ENCODE data around the gene ACTL7A. TPM values are rescaled to one million over a fixed set of nuclear protein-coding genes. Genes with fewer than 3 reads are reported as not detected.
"Not testable (repeated sequence)": the region's sequence is repeated elsewhere in the genome, so short reads cannot be mapped to it uniquely, and the experiment has no call there.

Gene ACTL7A
- total RNA-seq, 2 donors from 2014 or later: not detected

DNA sequence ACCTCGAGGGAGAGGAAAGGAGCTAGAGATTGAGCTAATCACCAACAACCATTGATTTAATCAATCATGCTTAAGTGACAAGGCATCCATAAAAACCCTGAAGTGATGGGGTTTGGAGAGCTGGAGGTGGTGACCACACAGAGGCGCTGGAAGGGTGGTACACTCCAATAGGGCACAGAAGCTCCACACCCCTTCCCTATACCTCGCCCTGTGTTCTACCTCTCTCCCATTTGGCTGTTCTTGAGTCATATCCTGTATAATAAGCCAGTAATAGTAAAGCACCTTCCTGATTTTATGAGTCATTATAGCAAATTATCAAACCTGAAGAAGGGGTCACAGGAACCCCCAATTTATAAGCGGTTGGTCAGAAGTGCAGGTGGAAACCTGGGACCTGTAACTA is 24.5 kb upstream of the ACTL7A start:
- no peaks in the 10 kb centered on the region for H3K36me3 Mint-ChIP-seq
- H3K27me3 Mint-ChIP-seq: peaks cover 0 to 12% of the 10 kb centered on the region in 2 donors
- H3K9me3 Mint-ChIP-seq: no peaks in the 10 kb centered on the region
- H3K4me1 Mint-ChIP-seq (ENCODE audit: low read depth in 2 of 2): peaks cover 3% of the 10 kb centered on the region in 2 donors
- ATAC-seq (no peak), DNase-seq (ENCODE audit: low spot score) (no peak)
- no peak overlapping the region for H3K27ac Mint-ChIP-seq
- no peak overlapping the region for H3K4me3 Mint-ChIP-seq

DNA sequence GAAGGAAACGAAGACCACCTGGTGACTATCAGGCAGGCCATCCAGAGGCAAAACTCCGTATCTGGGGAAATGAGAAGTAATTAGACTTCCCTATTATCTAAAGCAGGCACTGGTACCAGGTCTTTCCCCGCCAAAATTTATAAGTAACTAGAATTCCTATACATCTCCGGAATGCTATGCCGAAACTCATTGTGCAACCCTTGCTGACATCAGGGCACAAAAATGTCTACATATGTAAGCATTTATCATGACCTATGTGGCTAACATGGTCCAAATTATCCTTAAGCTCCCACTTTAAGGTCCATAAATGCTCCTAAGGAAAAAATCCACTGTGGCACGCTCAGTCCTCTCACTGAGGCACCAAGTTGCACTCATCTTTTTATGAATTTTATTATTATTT is 24.0 kb upstream of the ACTL7A start:
- no peak for DNase-seq (ENCODE audit: low spot score)
- Mint-ChIP-seq H3K4me1 (ENCODE audit: low read depth in 2 of 2) (peaks cover 8% of the 10 kb centered on the region in 2 donors), H3K4me3 (no peak overlapping the region), H3K27ac (no peak overlapping the region), H3K36me3 (no peaks in the 10 kb centered on the region), H3K27me3 (peaks cover 0 to 9% of the 10 kb centered on the region in 2 donors), H3K9me3 (no peaks in the 10 kb centered on the region)
- no peak for ATAC-seq

- not testable (repeated sequence) for DNase-seq (ENCODE audit: low spot score); H3K27me3 Mint-ChIP-seq; H3K9me3 Mint-ChIP-seq; H3K4me3 Mint-ChIP-seq; H3K27ac Mint-ChIP-seq; H3K4me1 Mint-ChIP-seq (ENCODE audit: low read depth in 2 of 2); ATAC-seq; H3K36me3 Mint-ChIP-seq
Observed at GRCh38 chr9:108839561-108839960, 22.5 kb upstream of the ACTL7A start.

DNA sequence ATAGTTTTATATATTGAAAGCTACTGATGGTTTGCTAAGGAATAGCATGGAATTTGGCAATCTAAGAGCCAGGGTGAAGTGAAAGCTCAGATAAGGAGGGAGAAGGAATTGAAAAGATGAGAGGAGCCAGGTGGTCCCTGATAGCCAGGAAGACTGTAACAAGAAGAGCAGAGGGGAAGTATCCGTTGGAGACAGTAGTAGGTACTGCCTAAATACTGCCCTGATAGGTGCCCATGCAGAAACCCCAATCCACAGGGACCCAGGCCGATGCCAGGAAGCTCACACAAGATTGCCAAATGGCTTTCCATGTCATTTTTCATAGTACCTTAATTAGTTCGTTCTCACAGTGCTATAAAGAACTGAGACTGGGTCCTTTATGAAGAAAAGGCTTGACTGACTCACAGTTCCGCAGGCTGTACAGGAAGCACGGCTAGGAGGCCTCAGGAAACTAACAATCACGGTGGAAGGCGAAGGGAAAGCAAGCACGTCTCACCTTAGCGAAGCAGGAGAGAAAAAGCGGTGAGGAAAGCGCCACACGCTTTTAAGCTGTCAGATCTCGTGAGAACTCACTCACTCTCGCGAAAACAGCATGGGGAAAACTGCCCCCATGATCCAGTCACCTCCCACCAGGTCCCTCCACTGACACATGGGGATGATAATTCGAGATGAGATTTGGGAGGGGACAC is 19.3 kb upstream of the ACTL7A start:
- H3K27ac Mint-ChIP-seq: no peak overlapping the region
- no peaks in the 10 kb centered on the region for H3K36me3 Mint-ChIP-seq
- ATAC-seq (no peak), DNase-seq (ENCODE audit: low spot score) (no peak)
- H3K4me1 Mint-ChIP-seq (ENCODE audit: low read depth in 2 of 2): peaks cover 9 to 10% of the 10 kb centered on the region in 2 donors
- H3K9me3 Mint-ChIP-seq: no peaks in the 10 kb centered on the region
- peak overlapping the region; percentile 28 for H3K4me3 Mint-ChIP-seq
- H3K27me3 Mint-ChIP-seq: no peaks in the 10 kb centered on the region

DNA sequence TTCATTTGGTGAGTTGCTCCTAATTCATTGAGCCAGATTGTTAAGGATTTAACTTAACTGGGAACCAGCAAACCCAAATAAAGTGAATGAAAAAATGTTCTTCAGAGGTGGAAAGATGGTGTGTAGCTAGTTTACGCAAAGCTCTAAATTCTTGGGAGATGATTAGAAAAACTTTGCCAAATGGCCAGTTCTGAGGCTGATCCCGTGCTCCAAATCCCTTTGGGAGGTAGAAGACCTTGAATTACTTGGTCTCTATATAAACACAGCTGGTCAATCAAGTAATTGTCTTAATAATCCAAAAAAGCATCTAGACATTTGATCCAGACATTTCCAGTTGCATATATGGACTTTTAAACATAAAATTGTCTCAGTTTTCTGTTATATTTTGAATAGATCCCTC is 17.7 kb upstream of the ACTL7A start:
- no peaks in the 10 kb centered on the region for H3K27me3 Mint-ChIP-seq
- no peak overlapping the region for H3K4me3 Mint-ChIP-seq
- no peak for ATAC-seq
- H3K36me3 Mint-ChIP-seq: no peaks in the 10 kb centered on the region
- H3K27ac Mint-ChIP-seq: no peak overlapping the region
- peaks cover 9 to 10% of the 10 kb centered on the region in 2 donors for H3K4me1 Mint-ChIP-seq (ENCODE audit: low read depth in 2 of 2)
- DNase-seq (ENCODE audit: low spot score): no peak
- H3K9me3 Mint-ChIP-seq: no peaks in the 10 kb centered on the region

DNA sequence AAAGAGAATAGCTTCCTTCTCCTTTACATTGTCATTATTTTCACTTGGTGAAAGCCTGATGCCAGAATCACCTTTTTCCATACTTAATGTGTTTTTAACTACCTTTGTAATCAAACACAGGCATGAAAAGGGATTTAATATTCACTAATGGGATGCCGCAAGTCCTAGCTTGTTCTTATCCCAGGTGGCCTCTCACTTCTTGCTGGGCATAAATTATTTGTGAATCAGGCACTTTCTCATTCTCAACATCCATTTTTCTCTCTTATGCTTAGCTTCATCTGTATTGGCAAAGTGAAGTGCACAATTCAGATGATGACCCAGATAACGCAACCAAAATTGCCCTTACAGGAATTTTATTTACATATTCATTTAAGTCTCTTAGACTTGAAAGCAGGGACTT is 17.2 kb upstream of the ACTL7A start:
- DNase-seq (ENCODE audit: low spot score) (no peak), ATAC-seq (no peak)
- H3K9me3 Mint-ChIP-seq: no peaks in the 10 kb centered on the region
- H3K27ac Mint-ChIP-seq: no peak overlapping the region
- no peaks in the 10 kb centered on the region for H3K27me3 Mint-ChIP-seq
- H3K4me3 Mint-ChIP-seq: no peak overlapping the region
- H3K36me3 Mint-ChIP-seq: no peaks in the 10 kb centered on the region
- H3K4me1 Mint-ChIP-seq (ENCODE audit: low read depth in 2 of 2): peaks cover 9 to 10% of the 10 kb centered on the region in 2 donors

- no peaks in the 10 kb centered on the region for H3K27me3 Mint-ChIP-seq
- ATAC-seq (no peak), DNase-seq (ENCODE audit: low spot score) (no peak)
- peaks cover 9 to 10% of the 10 kb centered on the region in 2 donors for H3K4me1 Mint-ChIP-seq (ENCODE audit: low read depth in 2 of 2)
- no peaks in the 10 kb centered on the region for H3K9me3 Mint-ChIP-seq
- no peak overlapping the region for H3K27ac Mint-ChIP-seq
- no peaks in the 10 kb centered on the region for H3K36me3 Mint-ChIP-seq
- H3K4me3 Mint-ChIP-seq: no peak overlapping the region
Observed at GRCh38 chr9:108845507-108845906, 16.6 kb upstream of the ACTL7A start.

DNA sequence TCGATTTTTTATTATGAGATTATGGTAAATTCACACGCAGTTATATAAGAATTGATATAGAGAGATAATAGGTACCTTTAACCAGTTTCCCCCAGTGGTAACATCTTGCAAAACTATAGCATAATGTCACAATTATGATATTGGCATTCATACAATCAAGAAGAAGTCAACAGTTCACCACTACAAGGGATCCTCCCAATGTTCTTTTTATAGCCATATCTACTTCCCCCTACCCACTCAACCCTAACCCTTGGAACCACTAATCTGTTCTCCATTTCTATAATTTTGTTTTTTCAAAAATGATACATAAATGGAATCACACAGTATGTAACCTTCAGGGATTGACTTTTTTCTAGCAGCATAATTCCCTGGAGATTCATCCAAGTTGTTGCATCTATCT is 16.1 kb upstream of the ACTL7A start:
- H3K36me3 Mint-ChIP-seq: no peaks in the 10 kb centered on the region
- peaks cover 9 to 10% of the 10 kb centered on the region in 2 donors for H3K4me1 Mint-ChIP-seq (ENCODE audit: low read depth in 2 of 2)
- no peaks in the 10 kb centered on the region for H3K27me3 Mint-ChIP-seq

DNA sequence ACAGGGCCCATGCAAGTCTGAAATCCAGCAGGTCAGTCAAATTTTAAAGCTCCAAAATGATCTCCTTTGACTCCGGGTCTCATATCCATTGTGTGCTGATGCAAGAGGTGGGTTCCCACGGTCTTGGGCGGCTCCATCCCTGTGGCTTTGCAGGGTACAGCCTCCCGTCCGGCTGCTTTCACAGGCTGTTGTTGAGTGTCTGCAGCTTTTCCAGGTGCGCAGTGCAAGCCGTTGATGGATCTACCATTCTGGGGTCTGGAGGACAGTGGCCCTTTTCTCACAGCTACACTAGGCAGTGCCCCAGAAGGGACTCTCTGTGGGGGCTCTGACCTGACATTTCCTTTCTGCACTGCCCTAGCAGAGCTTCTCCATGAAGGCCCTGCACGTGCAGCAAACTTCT is 13.8 kb upstream of the ACTL7A start:
- not testable (repeated sequence) for ATAC-seq; DNase-seq (ENCODE audit: low spot score); H3K9me3 Mint-ChIP-seq; H3K4me3 Mint-ChIP-seq; H3K27ac Mint-ChIP-seq; H3K27me3 Mint-ChIP-seq; H3K4me1 Mint-ChIP-seq (ENCODE audit: low read depth in 2 of 2); H3K36me3 Mint-ChIP-seq

More for the DNA sequence above, 16.1 kb upstream of the ACTL7A start:
- H3K9me3 Mint-ChIP-seq: no peaks in the 10 kb centered on the region
- no peak for ATAC-seq
- H3K4me3 Mint-ChIP-seq: no peak overlapping the region
- H3K27ac Mint-ChIP-seq: no peak overlapping the region
- no peak for DNase-seq (ENCODE audit: low spot score)

- H3K4me1 Mint-ChIP-seq (ENCODE audit: low read depth in 2 of 2): no peaks in the 10 kb centered on the region
- ATAC-seq: no peak
- H3K27ac Mint-ChIP-seq: no peak overlapping the region
- no peak for DNase-seq (ENCODE audit: low spot score)
- no peak overlapping the region for H3K4me3 Mint-ChIP-seq
- H3K36me3 Mint-ChIP-seq: no peaks in the 10 kb centered on the region
- no peaks in the 10 kb centered on the region for H3K9me3 Mint-ChIP-seq
- peaks cover 0 to 4% of the 10 kb centered on the region in 2 donors for H3K27me3 Mint-ChIP-seq
Observed at GRCh38 chr9:108850293-108850897, 11.7 kb upstream of the ACTL7A start.

DNA sequence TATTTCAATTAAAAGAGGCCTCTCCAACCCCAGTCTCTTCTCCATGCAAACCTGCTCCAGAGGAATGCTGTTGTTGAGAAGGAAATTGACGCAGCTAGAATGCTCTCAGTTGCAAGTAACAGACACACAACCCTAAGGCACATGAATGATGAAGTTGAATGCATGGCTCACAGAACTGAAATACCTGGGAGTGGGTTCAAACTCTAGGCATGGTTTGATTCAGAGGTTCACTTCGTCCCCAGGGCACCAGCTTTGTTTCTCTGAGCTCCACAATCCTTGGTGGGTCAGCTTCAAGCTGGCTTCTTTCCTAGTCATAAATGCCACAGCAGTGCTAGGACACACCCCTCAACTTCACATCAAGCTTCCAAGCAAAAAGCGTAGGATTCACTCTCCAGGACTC is 10.9 kb upstream of the ACTL7A start:
- Mint-ChIP-seq H3K27me3 (peaks cover 0 to 4% of the 10 kb centered on the region in 2 donors), H3K36me3 (no peaks in the 10 kb centered on the region), H3K27ac (no peak overlapping the region), H3K4me3 (no peak overlapping the region), H3K9me3 (no peaks in the 10 kb centered on the region), H3K4me1 (ENCODE audit: low read depth in 2 of 2) (no peaks in the 10 kb centered on the region)
- ATAC-seq (no peak), DNase-seq (ENCODE audit: low spot score) (no peak)

- Mint-ChIP-seq H3K27ac (no peak overlapping the region), H3K4me3 (no peak overlapping the region), H3K36me3 (no peaks in the 10 kb centered on the region), H3K4me1 (ENCODE audit: low read depth in 2 of 2) (no peaks in the 10 kb centered on the region), H3K27me3 (peaks cover 0 to 4% of the 10 kb centered on the region in 2 donors), H3K9me3 (no peaks in the 10 kb centered on the region)
- no peak for ATAC-seq
- DNase-seq (ENCODE audit: low spot score): no peak
Observed at GRCh38 chr9:108852079-108852478, 10.0 kb upstream of the ACTL7A start.

- Mint-ChIP-seq H3K36me3 (no peaks in the 10 kb centered on the region), H3K4me3 (no peak overlapping the region), H3K9me3 (no peaks in the 10 kb centered on the region), H3K27ac (no peak overlapping the region), H3K4me1 (ENCODE audit: low read depth in 2 of 2) (no peaks in the 10 kb centered on the region), H3K27me3 (peaks cover 0 to 4% of the 10 kb centered on the region in 2 donors)
- ATAC-seq (no peak), DNase-seq (ENCODE audit: low spot score) (no peak)
Observed at GRCh38 chr9:108854094-108854493, 8.0 kb upstream of the ACTL7A start.

- Mint-ChIP-seq H3K36me3 (no peaks in the 10 kb centered on the region), H3K9me3 (no peaks in the 10 kb centered on the region), H3K27ac (no peak overlapping the region), H3K4me1 (ENCODE audit: low read depth in 2 of 2) (peaks cover 0 to 3% of the 10 kb centered on the region in 2 donors), H3K27me3 (peaks cover 0 to 4% of the 10 kb centered on the region in 2 donors), H3K4me3 (no peak overlapping the region)
- no peak for DNase-seq (ENCODE audit: low spot score)
- ATAC-seq: no peak
Observed at GRCh38 chr9:108854641-108855528, 7.2 kb upstream of the ACTL7A start.
